Upper lobe of left lung (tissue), 6 donors: Measurements from ENCODE around the gene RNF208. TPM values are rescaled to one million over a fixed set of nuclear protein-coding genes. Genes with fewer than 3 reads are reported as not detected.

Source experiments
- ATAC-seq, 2 donors: fragments of 200-7000 bp; cut with Tn5 transposase; one replicate each; pipeline ENCODE4 v1.9.1; 2022; ENCODE audit warnings: mild to moderate bottlenecking in 2 of 2, moderate library complexity in 2 of 2; ENCODE audit not compliant: low FRiP score in 2 of 2
- DNase-seq, 2 donors: peaks; one replicate each; pipeline ENCODE4 v3.0.0-alpha.2; 2019 to 2020
- H3K27ac ChIP-seq, 4 donors: fragments of 200-600 bp; sonication (generic); one replicate each; pipeline ENCODE4 v1.5.1; 2016 to 2019
- H3K27me3 ChIP-seq, 4 donors: fragments of 200-600 bp; sonication (generic); one replicate each; pipeline ENCODE4 v1.5.1; 2017 to 2019
- H3K36me3 ChIP-seq, 4 donors: fragments of 200-600 bp; sonication (generic); one replicate each; pipeline ENCODE4 v1.5.1; 2016 to 2019
- H3K4me1 ChIP-seq, 4 donors: fragments of 200-600 bp; sonication (generic); one replicate each; pipeline ENCODE4 v1.5.1; 2018 to 2019
- H3K4me3 ChIP-seq, 4 donors: fragments of 200-600 bp; sonication (generic); one replicate each; pipeline ENCODE4 v1.5.1; 2017 to 2019; ENCODE audit warnings: mild to moderate bottlenecking in 2 of 4, moderate library complexity in 1 of 4
- H3K9me3 ChIP-seq, 4 donors: fragments of 200-600 bp; sonication (generic); one replicate each; pipeline ENCODE4 v1.5.1; 2018 to 2019
- EP300 ChIP-seq, 4 donors: sonication (generic); formaldehyde crosslinking; IDR thresholded peaks; one replicate each; pipeline ENCODE4 v1.5.1; 2017; ENCODE audit warnings: antibody characterized with exemption in 4 of 4, control low read depth in 2 of 4
- POLR2A ChIP-seq, 4 donors: fragments of 450-650 bp; IDR thresholded peaks; one replicate each; pipeline ENCODE4 v1.5.1; 2016 to 2017; ENCODE audit warnings: antibody characterized with exemption in 4 of 4, mild to moderate bottlenecking in 2 of 4
- POLR2AphosphoS5 ChIP-seq, 2 donors: sonication (generic); formaldehyde crosslinking; IDR thresholded peaks; one replicate each; pipeline ENCODE4 v1.5.1; 2017; ENCODE audit warnings: antibody characterized with exemption in 2 of 2
- WGBS, 2 donors: methylation state at CpG; one replicate each; pipeline ENCODE4 v1.1.5; 2017 to 2018; 5-methylcytosine and 5-hydroxymethylcytosine counted together
- total RNA-seq, 6 donors: library from RNA; depleted of rRNA in 4 of 6; stranded (reverse); fragments of >200 nt in 4 of 6; gene quantifications; one replicate each; pipeline versions ENCODE4 v1.1.0 to v1.2.1, GENCODE V29; 2016 to 2021
- TF ChIP-seq, protein P1 (sequence below), 6 experiments: fragments of 450-650 bp in 4 of 6; fragments of 200-600 bp in 2 of 6; sonication (generic) in 2 of 6; IDR thresholded peaks; one replicate each; pipeline ENCODE4 v1.5.1; 2016 to 2019; ENCODE audit warnings: antibody characterized with exemption in 6 of 6
- donor health status: DM: no; HTN: no; CAD: no; lungs with moderate emphysema.
- donor health status: DM: no; HTN: yes; CAD: no; lungs with severe emphysema.

The RNF208 gene
- total RNA-seq, 6 donors from 2014 or later: 2.3 to 12.6 (median 4.5) TPM

DNA sequence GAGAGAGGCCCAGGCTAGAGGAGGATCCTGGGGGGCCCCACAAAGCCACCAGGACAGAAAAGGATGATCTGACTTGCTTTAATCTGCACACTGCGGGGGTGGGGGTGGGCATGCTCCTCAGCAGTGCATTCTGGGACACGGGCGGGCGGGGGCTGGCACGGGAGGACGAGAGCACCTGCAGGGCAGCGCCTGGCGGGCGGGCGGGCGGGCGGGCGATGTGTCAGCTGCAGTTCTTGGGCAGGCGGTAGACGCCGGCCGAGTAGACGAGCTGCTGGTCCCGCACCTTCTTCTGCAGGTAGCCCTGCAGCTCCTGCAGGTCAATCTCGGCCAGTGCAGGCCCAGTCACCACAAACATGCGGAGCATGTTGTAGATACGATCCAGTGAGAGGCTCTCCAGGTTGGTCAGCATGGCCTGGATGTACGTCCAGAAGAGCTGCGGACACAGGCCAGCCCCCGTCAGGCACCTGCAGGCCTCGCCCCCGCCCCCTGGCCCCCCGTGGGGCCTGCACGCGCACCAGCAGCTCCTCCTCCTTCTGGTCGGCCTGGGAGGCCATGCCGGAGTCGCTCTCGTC is 47.2 kb downstream of the RNF208 start:
- peaks cover 1 to 13% (median 10%) of the 10 kb centered on the region in 4 donors for H3K4me1 ChIP-seq
- no peak for ATAC-seq
- no peak for TF ChIP-seq POLR2AphosphoS5 (IDR thresholded peaks at IDR 0.05)
- TF ChIP-seq, protein P1, sequence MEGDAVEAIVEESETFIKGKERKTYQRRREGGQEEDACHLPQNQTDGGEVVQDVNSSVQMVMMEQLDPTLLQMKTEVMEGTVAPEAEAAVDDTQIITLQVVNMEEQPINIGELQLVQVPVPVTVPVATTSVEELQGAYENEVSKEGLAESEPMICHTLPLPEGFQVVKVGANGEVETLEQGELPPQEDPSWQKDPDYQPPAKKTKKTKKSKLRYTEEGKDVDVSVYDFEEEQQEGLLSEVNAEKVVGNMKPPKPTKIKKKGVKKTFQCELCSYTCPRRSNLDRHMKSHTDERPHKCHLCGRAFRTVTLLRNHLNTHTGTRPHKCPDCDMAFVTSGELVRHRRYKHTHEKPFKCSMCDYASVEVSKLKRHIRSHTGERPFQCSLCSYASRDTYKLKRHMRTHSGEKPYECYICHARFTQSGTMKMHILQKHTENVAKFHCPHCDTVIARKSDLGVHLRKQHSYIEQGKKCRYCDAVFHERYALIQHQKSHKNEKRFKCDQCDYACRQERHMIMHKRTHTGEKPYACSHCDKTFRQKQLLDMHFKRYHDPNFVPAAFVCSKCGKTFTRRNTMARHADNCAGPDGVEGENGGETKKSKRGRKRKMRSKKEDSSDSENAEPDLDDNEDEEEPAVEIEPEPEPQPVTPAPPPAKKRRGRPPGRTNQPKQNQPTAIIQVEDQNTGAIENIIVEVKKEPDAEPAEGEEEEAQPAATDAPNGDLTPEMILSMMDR (IDR thresholded peaks at IDR 0.05): peak in 1 of 6 experiments; percentile 15

DNA sequence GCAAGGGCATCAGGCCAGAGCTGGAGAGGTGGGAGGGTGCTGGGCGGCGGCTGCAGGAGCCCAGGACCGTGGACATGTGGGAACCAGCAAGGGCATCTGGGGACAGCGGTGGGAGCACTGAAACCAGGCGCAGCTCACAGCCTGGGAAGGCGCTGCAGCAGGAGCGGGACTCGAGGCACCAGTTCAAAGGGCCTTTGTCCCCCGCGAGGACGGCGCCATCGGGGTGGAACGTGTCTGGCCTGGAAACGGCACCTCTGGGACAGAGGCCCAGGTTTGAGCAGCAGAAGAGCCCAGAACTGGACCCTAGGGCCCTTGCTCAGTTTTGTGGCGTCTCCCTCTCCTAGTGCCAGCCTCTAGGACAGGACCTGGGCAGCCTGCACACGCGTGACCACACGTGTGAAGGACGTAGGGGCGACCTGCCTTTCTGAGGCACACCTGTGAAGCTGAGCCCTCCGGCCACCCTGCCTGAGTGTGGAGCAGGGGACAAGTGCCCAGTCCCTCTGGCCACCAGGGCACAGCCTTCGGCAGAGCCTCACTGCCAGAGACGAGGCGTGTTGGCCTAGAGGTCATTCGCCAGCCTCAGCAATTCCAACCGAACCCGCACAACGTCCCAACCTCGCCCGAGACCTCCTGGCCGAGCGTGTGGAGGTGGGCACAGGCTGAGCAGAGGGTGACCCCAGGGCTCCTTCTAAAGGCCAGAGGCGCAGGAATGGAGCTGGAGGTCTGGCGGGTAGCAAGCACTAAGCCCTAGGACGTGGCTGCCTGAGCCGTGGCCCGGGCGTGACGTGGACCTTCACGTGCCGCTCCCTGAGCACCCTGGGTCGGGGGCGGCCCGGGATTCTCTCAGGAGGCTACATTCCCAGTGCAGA is 48.0 kb downstream of the RNF208 start:
- H3K36me3 ChIP-seq: peaks cover 0 to 16% (median 12%) of the 10 kb centered on the region in 4 donors
- 58 to 88% methylated on average over 15 to 42 of the region's 45 CpGs for WGBS, 2 donors
- peaks cover 0 to 20% (median 13%) of the 10 kb centered on the region in 4 donors for H3K27me3 ChIP-seq
- DNase-seq (peak in 1 of 2 donors; percentile 81), ATAC-seq (no peak)
- H3K27ac ChIP-seq: no peak overlapping the region
- H3K4me3 ChIP-seq: no peak overlapping the region
- peaks cover 9 to 21% (median 18%) of the 10 kb centered on the region in 4 donors for H3K4me1 ChIP-seq
- TF ChIP-seq EP300 (IDR thresholded peaks at IDR 0.05): no peak
- TF ChIP-seq, protein P1 (IDR thresholded peaks at IDR 0.05): no peak
- no peak for TF ChIP-seq POLR2A (IDR thresholded peaks at IDR 0.05)
- TF ChIP-seq POLR2AphosphoS5 (IDR thresholded peaks at IDR 0.05): no peak
- no peaks in the 10 kb centered on the region for H3K9me3 ChIP-seq

More for the DNA sequence above, 47.2 kb downstream of the RNF208 start:
- H3K36me3 ChIP-seq: peaks cover 3 to 24% (median 18%) of the 10 kb centered on the region in 4 donors
- no peak overlapping the region for H3K4me3 ChIP-seq
- peaks cover 0 to 12% (median 6%) of the 10 kb centered on the region in 4 donors for H3K27me3 ChIP-seq
- WGBS, 2 donors: 46 to 57% methylated on average over 15 to 34 of the region's 34 CpGs
- no peaks in the 10 kb centered on the region for H3K9me3 ChIP-seq
- H3K27ac ChIP-seq: no peak overlapping the region
- DNase-seq: peak in 1 of 2 donors; percentile 81

DNA sequence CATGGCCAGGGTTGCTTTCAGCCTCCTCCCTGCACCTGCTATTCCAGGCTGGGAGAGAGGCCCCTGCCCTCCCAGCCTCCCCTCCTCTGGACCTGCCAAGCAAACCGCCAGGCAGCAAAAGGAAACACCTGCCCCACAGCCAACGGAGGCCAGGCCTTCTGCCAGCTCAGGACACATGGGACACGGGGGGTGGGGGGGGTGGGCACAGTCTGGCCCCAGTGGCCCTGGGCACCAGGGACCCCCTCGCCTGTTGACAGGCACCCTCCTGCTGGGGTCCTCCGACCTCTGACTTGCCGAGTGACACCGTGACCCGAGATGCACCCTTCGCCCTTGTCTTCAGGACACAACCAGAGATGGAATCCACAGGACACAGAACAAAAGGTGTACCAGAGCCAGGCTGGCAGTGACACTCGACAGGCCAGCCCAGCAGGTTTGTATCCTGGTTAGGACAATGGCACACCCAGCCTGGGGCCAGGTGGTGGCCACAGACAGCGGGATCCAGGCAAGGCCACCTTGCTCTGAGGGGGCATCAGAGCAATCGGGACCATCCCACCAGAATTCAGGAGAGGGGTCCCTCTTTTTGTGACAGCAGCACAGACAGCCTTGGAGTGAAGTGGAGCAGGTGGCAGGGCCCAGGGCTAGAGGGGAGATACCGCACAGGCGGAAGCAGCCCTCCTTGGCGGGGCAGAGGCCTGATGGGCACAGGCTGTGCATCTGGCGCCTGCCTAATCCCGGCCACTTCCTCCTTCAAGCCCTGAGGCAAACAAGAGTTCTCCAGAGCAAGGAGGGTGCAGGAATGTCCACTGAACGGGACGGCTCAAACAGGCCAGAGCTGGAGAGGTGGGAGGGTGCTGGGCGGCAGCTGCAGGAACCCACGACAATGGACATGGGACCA is 48.9 kb downstream of the RNF208 start:
- H3K9me3 ChIP-seq: no peaks in the 10 kb centered on the region
- DNase-seq (peak in 1 of 2 donors; percentile 52), ATAC-seq (no peak)
- WGBS, 2 donors: 51 to 59% methylated on average over 16 to 21 of the region's 21 CpGs
- peaks cover 0 to 8% (median 5%) of the 10 kb centered on the region in 4 donors for H3K36me3 ChIP-seq
- peaks cover 18 to 29% (median 27%) of the 10 kb centered on the region in 4 donors for H3K4me1 ChIP-seq
- peaks cover 4 to 29% (median 19%) of the 10 kb centered on the region in 4 donors for H3K27me3 ChIP-seq
- no peak overlapping the region for H3K27ac ChIP-seq
- TF ChIP-seq EP300 (IDR thresholded peaks at IDR 0.05) (no peak), POLR2AphosphoS5 (IDR thresholded peaks at IDR 0.05) (no peak), POLR2A (IDR thresholded peaks at IDR 0.05) (no peak)
- TF ChIP-seq, protein P1 (IDR thresholded peaks at IDR 0.05): no peak
- no peak overlapping the region for H3K4me3 ChIP-seq

DNA sequence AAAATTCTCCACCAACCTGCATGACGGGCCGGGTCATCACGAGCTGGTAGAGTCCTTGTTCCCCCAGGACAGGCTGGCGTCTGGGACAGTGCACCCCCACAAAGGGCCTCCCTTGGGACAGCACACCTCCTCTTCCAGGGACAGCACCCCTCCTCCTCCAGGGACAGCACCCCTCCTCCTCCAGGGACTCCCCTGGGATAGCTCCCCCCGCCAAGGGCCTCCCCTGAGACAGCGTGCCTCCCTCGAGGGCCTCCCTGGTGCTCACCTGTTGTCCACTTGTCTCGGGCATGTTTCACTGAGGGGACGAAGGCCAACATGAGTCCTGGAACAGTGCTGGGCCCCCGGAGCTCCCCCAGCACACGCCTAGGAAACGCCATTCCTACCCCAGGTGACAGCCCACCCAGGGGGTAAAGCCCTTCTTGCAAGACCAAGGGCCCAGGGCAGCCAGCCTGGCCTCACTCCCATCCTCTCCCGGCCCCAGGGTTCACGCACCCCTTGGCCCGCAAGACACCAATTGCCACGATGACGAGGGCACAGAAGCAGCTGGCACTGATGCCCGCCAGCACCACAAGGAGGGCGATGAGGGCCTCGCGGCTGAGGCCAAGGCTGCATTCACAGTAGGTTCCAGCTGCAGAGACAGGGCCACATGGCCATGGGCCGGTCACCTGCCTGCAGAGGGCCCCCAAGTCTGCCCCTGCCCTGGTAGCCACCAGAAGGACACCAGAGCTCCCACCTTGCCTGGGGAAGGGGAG is 50.7 kb downstream of the RNF208 start:
- no peak overlapping the region for H3K27ac ChIP-seq
- no peak overlapping the region for H3K4me3 ChIP-seq
- H3K9me3 ChIP-seq: no peaks in the 10 kb centered on the region
- H3K4me1 ChIP-seq: peaks cover 30 to 44% (median 35%) of the 10 kb centered on the region in 4 donors
- TF ChIP-seq POLR2A (IDR thresholded peaks at IDR 0.05) (no peak), EP300 (IDR thresholded peaks at IDR 0.05) (no peak), POLR2AphosphoS5 (IDR thresholded peaks at IDR 0.05) (no peak)
- TF ChIP-seq, protein P1 (IDR thresholded peaks at IDR 0.05): no peak
- peaks cover 8 to 47% (median 36%) of the 10 kb centered on the region in 4 donors for H3K27me3 ChIP-seq
- 78 to 82% methylated on average over 5 to 17 of the region's 22 CpGs for WGBS, 2 donors
- H3K36me3 ChIP-seq: no peaks in the 10 kb centered on the region
- DNase-seq (peak in 1 of 2 donors; percentile 64), ATAC-seq (no peak)
